HG03064 (cell line): Measurements from ENCODE around the gene ADARB2.
"Not testable (repeated sequence)": the region's sequence is repeated elsewhere in the genome, so short reads cannot be mapped to it uniquely, and the experiment has no call there.

Source experiments
- ATAC-seq: cut with Tn5 transposase; IDR thresholded peaks from one replicate; pipeline ENCODE4 v1.9.1; 2021; ENCODE audit warnings: low read depth; ENCODE audit not compliant: unreplicated experiment

Gene ADARB2

DNA sequence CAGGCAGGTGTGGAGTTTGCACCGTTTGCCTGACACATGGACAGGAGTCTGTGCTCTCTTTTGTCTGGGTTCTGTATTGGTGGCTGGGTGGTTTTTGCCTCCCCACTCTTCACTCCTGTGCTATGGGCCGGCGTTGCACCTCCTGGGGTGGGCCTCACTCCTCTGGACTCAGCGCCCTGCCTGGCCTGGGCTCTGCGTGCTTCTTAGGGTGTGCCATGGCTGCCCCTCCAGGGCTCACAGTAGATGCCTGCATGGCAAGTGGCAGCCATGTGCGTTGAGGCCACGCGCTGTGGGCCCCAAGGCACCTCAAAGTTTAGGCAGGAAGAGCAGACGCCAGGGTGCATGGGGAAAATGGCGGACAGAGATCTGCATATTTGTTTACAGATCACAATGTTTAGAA, 319.8 kb downstream of the ADARB2 start:
- ATAC-seq = no peak

DNA sequence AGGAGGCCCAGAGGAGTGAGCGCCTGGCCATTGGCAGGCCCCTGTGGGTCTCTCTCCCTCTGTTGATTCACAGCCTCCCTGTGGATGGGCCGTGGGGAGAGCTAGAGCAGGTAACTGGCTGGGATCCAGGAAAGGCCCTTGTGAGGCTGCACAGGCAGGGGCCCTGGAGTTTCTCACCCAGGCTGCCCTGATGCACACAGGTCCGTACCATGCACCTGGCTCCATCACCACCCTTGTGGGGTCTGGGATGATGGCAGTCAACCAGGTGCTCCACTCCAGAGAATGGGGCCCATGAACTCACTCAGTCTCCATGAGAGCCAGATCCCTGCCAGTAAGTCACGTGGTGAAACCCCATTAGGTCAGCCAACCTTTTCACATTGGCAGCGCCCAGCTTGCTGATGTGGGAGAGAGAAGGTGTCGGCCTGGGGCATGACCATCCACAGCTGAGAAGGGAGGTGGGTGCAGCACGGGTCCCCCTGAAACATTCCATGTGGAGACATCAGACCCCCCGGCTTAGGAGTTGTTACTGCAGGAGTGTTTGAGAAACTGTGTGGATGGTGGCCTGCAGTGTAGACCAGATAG, 320.8 kb downstream of the ADARB2 start:
- no peak for ATAC-seq

- no peak for ATAC-seq
Measured at GRCh38 chr10:1414893-1415292, 322.4 kb downstream of the ADARB2 start.

GRCh38 chr10:1414346-1414745, 323.0 kb downstream of the ADARB2 start:
- ATAC-seq = not testable (repeated sequence)

- ATAC-seq = no peak
Measured at GRCh38 chr10:1413823-1414222, 323.5 kb downstream of the ADARB2 start.

DNA sequence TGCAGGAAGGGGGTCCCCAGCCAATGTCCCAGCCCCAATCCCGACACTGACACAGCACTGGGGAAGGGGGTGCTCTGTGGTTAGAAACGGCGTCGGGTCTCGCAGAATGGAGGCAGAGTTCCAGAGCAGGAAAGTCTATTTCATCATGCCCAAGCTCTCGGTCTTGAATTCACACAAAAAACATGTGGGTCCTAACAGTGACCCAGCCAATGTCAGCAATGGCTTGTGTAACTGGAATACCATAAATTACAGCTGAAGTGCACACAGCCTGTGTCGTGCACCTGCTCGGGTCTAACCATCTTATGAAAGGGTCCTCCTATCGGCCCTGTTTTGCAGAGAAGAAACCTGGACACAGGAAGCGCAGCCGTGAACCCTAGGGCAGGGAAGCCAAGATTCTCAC, 324.1 kb downstream of the ADARB2 start:
- ATAC-seq = no peak

DNA sequence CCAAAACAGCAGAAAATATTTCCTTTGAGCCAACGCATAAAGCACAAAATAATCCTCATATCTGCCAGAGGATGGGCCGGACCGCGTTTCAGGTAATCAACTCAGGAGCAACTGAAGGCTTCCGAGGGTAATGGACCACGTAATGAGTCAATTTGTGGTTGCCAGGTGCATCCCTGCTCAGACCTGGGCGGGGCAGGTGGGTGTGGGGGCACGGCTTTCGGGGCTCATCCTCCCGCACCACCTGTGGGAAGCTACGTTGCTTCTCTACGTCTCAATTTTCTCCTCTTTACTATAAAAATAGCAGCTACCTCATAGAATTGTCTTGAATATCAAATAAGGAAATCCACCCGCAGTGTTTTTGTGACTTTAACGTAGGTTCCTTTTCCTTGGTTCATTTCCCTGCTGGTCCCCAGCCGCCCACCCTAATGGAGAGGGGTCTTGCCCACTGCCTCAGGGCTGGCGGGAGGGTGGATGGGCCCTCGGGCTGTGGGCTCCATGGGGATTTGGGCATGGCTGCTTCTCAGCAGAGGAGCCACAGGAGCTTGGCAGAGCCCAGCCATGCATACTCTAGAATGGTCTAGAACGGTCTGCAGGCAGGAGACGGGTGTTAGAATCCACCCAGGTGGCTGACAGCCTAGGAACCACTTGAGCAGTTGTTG, 324.7 kb downstream of the ADARB2 start:
- ATAC-seq = no peak

- ATAC-seq = no peak
Measured at GRCh38 chr10:1411956-1412355, 325.4 kb downstream of the ADARB2 start.

DNA sequence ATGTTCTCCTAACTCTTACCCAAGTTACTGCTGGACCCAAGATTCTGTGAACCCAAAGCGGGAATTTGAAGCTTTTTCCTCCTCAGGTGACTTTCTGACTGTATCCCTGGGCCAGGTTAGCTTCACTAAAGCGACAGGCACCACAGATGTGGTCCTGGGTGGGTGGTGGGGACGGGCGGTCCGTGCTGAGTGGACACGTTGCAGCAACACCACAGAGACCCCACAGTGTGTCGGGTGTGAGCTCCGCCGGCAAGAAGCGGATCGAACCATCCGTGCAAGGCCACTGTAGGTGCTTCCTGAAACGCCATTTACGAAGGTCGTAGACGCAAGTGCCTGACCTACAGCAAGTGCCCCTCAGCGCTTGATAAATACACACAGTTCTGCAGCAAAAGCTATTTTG, 325.9 kb downstream of the ADARB2 start:
- no peak for ATAC-seq

GRCh38 chr10:1410469-1411395, 326.6 kb downstream of the ADARB2 start:
- ATAC-seq = no peak

GRCh38 chr10:1410032-1410431, 327.3 kb downstream of the ADARB2 start:
- ATAC-seq = no peak

- no peak for ATAC-seq
Measured at GRCh38 chr10:1409392-1409791, 327.9 kb downstream of the ADARB2 start.

GRCh38 chr10:1408651-1409367, 328.5 kb downstream of the ADARB2 start:
- no peak for ATAC-seq

DNA sequence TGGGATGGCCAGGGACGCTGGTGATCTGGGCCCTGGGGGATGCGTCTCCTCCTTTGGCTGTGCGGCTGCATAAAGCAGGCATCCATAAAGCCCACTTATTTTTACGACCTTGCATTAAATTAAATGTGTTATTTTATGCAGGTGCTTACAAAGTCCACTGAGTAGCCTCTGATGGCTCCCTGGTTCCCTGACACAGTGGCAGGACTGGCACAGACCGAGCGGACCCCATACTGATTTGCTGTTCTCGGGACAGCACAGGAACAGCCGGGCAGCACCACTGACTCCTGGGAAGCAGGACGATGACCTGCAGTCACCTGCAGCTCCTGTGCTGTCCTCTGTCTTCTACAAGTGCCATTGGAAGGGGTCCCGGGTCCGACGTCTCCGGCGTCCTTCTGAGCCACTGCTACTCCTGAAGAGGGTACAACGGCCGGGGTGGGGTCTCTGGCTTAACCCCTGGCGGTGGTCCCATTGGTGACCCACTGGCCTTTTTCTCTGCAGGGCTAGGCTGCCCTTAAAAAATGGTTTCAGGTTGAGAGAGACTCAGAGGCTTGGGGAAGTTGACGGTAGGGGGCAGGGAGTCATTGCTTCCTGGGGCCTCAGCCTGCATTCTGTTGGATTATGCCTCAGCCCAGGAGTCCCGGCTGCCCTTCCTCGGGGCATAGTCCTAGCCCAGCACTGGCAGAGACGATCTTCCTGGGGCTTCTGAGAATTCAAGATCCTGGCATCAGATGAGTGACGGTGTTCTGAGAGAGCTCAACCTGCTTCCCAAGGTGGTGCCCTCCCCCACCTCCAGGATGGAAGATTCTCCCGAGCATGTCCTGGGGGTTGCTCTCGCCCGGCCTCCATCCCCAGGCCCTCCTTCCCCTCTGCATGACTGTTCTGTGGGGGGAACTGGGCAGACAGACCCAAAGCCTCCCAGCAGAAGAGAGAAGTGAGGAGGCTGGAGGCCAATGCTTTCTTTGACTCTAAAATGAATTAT, 330.1 kb downstream of the ADARB2 start:
- ATAC-seq = no peak

GRCh38 chr10:1406132-1406966, 331.0 kb downstream of the ADARB2 start:
- ATAC-seq = no peak

DNA sequence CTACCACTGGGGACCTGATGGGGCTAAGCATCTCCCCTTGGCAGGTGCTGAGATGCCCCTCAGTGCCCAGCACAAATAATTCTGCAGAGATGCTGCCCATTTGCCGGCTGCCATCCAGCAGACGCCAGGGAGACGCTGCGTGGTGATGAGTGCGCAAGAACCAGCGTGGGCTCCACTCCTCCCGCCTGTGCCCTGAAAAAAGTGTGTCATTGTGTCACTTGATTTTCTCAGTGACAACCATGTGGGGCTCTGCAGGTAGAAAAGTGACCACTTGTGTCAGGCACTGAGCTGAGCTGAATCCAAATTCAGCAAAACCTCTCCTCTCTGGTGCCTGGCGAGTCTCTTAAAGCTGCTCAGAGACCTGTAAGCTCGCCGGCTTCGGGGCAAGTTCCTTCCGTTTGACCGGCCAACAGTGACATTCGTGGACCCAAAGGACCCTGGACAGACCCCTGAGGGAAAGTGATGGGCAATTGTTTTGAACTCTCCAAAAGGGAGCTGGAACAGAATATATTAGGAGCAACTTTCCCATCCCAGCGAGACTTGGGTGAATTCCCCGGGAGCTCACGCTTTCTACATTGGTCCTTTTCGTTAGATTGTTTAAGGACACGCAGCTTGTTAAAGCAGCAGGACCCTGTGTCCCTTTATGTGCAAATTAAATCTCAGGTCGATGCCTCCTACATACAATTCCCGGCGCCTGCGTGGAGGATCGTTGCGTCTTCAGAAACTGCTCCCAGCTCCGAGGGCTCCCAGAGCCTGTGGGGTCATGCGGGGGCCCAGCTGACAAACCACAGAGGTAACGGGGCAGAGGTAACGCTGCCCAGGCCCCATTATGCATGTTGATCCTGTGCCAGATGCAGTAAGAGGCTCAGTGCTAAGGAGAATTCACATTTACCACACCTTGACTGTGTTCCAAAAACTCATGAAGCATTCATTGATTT, 332.7 kb downstream of the ADARB2 start:
- ATAC-seq = no peak

DNA sequence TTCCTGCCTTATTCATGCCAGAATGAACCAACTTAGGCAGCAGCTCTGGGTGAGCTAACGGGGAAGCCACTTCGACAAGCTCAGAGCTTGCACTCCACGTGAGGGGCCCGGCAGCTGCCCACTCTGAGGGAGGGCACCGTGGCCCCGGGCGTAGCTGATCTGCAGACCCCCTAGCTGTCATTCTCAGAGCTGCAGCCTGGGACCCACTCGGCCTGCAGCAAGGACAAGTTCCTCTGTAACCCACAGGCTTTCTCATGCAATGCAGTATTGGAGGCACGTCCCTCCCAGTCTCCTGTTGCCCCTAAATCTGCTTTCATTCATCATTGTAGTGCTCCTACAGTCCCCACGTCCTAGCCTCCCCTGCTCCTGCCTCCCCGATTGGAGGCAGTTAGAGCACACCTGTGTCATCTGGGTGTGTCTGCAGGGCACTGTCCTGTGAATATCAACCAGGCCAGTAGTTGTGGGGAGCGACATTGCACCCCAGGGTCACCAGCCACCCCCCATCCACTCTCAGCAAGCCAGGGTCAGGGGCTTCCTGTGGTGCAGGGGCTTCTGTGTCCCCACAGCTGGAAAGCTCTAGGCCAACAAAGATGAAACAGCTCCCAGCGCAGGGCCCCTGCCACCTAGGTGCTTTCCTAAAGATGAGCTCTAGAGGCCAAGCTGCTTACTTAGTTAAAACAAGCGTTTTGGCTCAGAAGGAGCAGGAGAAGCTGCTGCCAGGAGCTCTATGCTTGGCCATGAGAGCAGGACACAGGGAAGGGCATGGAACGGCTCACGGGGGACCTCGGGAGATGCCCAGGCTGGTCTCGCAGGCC, 333.6 kb downstream of the ADARB2 start:
- ATAC-seq = no peak
